ENCODE measurements around the gene PAGR1. TPM values are rescaled to one million over a fixed set of nuclear protein-coding genes. Genes with fewer than 3 reads are reported as not detected.

PAGR1 gene
- total and polyA plus RNA-seq, 2 experiments from 2014 or later = 19.3 to 23.6 TPM

- Histone ChIP-seq H3F3A (ENCODE audit: insufficient read depth) (peaks cover 53% of the 10 kb centered on the region), H3K27me3 (replicated peaks; ENCODE audit: insufficient read depth) (no peaks in the 10 kb centered on the region), H2AFZ (peak overlapping the region; percentile 58; the same call in 1 of the 2 replicates), H3K79me2 (ENCODE audit: insufficient read depth) (peaks cover 92% of the 10 kb centered on the region), H3K9me3 (ENCODE audit: low read depth) (no peaks in the 10 kb centered on the region), H3K9ac (peak overlapping the region; percentile 88), H3K4me1 (ENCODE audit: insufficient read depth) (peaks cover 53% of the 10 kb centered on the region), H3K36me3 (ENCODE audit: low read depth) (no peaks in the 10 kb centered on the region), H3K4me3 (peak overlapping the region; percentile 100), H3K4me2 (ENCODE audit: unreplicated experiment) (peak overlapping the region; percentile 99), H4K20me1 (ENCODE audit: insufficient read depth) (no peaks in the 10 kb centered on the region), H3K27ac (peak overlapping the region; percentile 93), H3K9me2 (ENCODE audit: insufficient read depth) (no peaks in the 10 kb centered on the region)
- in situ Hi-C loops (cut with MboI) = no loop called here
- peak; percentile 60 for DNase-seq
- TF ChIP-seq EZH2phosphoT487 (IDR thresholded peaks at IDR 0.05; ENCODE audit: insufficient read depth, low read depth) (no peak), EZH2 (IDR thresholded peaks at IDR 0.05; ENCODE audit: insufficient read depth, poor library complexity, severe bottlenecking) (no peak)
- 6 to 7% methylated on average over 11 of the region's 11 CpGs for WGBS, 2 experiments (ENCODE audit: low coverage in 1 of 2, low lambda C conversion rate in 2 of 2, missing lambda C conversion rate in 2 of 2)
Observed at GRCh38 chr16:29820730-29821642, 5.0 kb downstream of the PAGR1 start.

GRCh38 chr16:29821643-29822115 lies 5.7 kb downstream of the PAGR1 start:
- Histone ChIP-seq H3K9me2 (ENCODE audit: insufficient read depth) (no peaks in the 10 kb centered on the region), H3F3A (ENCODE audit: insufficient read depth) (peaks cover 53% of the 10 kb centered on the region), H3K4me2 (ENCODE audit: unreplicated experiment) (peak overlapping the region; percentile 99), H2AFZ (peak overlapping the region; percentile 21; the same call in 1 of the 2 replicates), H3K27ac (peak overlapping the region; percentile 93), H3K9me3 (ENCODE audit: low read depth) (no peaks in the 10 kb centered on the region), H3K79me2 (ENCODE audit: insufficient read depth) (peaks cover 99% of the 10 kb centered on the region), H3K36me3 (ENCODE audit: low read depth) (no peaks in the 10 kb centered on the region), H3K4me1 (ENCODE audit: insufficient read depth) (peaks cover 57% of the 10 kb centered on the region), H4K20me1 (ENCODE audit: insufficient read depth) (no peaks in the 10 kb centered on the region), H3K4me3 (peak overlapping the region; percentile 100), H3K27me3 (replicated peaks; ENCODE audit: insufficient read depth) (no peaks in the 10 kb centered on the region), H3K9ac (peak overlapping the region; percentile 88)
- DNase-seq = peak; percentile 90
- no peak for TF ChIP-seq EZH2 (IDR thresholded peaks at IDR 0.05; ENCODE audit: insufficient read depth, poor library complexity, severe bottlenecking)
- 1 to 4% methylated on average over 7 of the region's 7 CpGs for WGBS, 2 experiments (ENCODE audit: low coverage in 1 of 2, low lambda C conversion rate in 2 of 2, missing lambda C conversion rate in 2 of 2)
- in situ Hi-C loops (cut with MboI) = no loop called here

- Histone ChIP-seq H3K36me3 (ENCODE audit: low read depth) (no peaks in the 10 kb centered on the region), H3K27me3 (replicated peaks; ENCODE audit: insufficient read depth) (no peaks in the 10 kb centered on the region), H3K9me3 (ENCODE audit: low read depth) (no peaks in the 10 kb centered on the region), H3K4me1 (ENCODE audit: insufficient read depth) (peaks cover 49% of the 10 kb centered on the region), H3K4me3 (peak overlapping the region; percentile 47), H3F3A (ENCODE audit: insufficient read depth) (peaks cover 51% of the 10 kb centered on the region), H3K4me2 (ENCODE audit: unreplicated experiment) (peak overlapping the region; percentile 76), H3K79me2 (ENCODE audit: insufficient read depth) (peaks cover 99% of the 10 kb centered on the region), H2AFZ (no peak overlapping the region), H3K9ac (peak overlapping the region; percentile 58), H3K9me2 (ENCODE audit: insufficient read depth) (no peaks in the 10 kb centered on the region), H4K20me1 (ENCODE audit: insufficient read depth) (no peaks in the 10 kb centered on the region), H3K27ac (peak overlapping the region; percentile 93)
- TF ChIP-seq EZH2 (IDR thresholded peaks at IDR 0.05; ENCODE audit: insufficient read depth, poor library complexity, severe bottlenecking) (no peak), EZH2phosphoT487 (IDR thresholded peaks at IDR 0.05; ENCODE audit: insufficient read depth, low read depth) (no peak)
- in situ Hi-C loops (cut with MboI) = no loop called here
- DNase-seq = peak; percentile 82
- 0 to 1% methylated on average over 7 of the region's 7 CpGs for WGBS, 2 experiments (ENCODE audit: low coverage in 1 of 2, low lambda C conversion rate in 2 of 2, missing lambda C conversion rate in 2 of 2)
Observed at GRCh38 chr16:29824589-29825144, 8.7 kb downstream of the PAGR1 start.

GRCh38 chr16:29825145-29826044 lies 9.4 kb downstream of the PAGR1 start:
- Histone ChIP-seq H3K4me3 (peak overlapping the region; percentile 47), H3K9ac (peak overlapping the region; percentile 58), H3K79me2 (ENCODE audit: insufficient read depth) (peaks cover 99% of the 10 kb centered on the region), H3K27ac (peak overlapping the region; percentile 93), H3F3A (ENCODE audit: insufficient read depth) (peaks cover 46% of the 10 kb centered on the region), H2AFZ (no peak overlapping the region), H3K9me2 (ENCODE audit: insufficient read depth) (no peaks in the 10 kb centered on the region), H3K27me3 (replicated peaks; ENCODE audit: insufficient read depth) (no peaks in the 10 kb centered on the region), H3K4me1 (ENCODE audit: insufficient read depth) (peaks cover 49% of the 10 kb centered on the region), H3K4me2 (ENCODE audit: unreplicated experiment) (peak overlapping the region; percentile 76), H3K9me3 (ENCODE audit: low read depth) (no peaks in the 10 kb centered on the region), H3K36me3 (ENCODE audit: low read depth) (no peaks in the 10 kb centered on the region), H4K20me1 (ENCODE audit: insufficient read depth) (no peaks in the 10 kb centered on the region)
- TF ChIP-seq EZH2phosphoT487 (IDR thresholded peaks at IDR 0.05; ENCODE audit: insufficient read depth, low read depth) (no peak), EZH2 (IDR thresholded peaks at IDR 0.05; ENCODE audit: insufficient read depth, poor library complexity, severe bottlenecking) (no peak)
- 16 to 22% methylated on average over 10 of the region's 10 CpGs for WGBS, 2 experiments (ENCODE audit: low coverage in 1 of 2, low lambda C conversion rate in 2 of 2, missing lambda C conversion rate in 2 of 2)
- peak; percentile 89 for DNase-seq
- in situ Hi-C loops (cut with MboI) = no loop called here
